Measurements from ENCODE around the gene PITPNC1.
"Not testable (repeated sequence)": the region's sequence is repeated elsewhere in the genome, so short reads cannot be mapped to it uniquely, and the experiment has no call there.

Gene PITPNC1

DNA sequence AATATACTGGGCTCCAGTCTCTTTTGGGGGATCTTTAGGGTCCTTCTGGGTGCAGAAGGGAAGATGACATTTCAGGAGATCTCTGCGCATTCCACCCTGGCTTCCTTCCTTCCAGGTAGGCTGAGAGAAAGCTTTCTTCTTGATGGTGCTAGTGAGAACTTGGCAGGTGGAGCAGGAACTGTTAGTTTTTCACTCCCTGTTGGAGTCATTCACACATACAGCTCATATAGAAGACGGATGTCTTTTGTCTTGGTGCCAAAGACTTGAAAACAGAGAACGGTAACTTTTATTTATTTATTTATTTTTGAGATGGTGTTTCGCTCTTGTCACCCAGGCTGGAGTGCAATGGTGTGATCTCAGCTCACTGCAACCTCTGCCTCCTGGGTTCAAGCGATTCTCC lies 43.9 kb downstream of the PITPNC1 start:
- no peak overlapping the region for H2AFZ ChIP-seq (ENCODE audit: low read length)
- H3K9me2 ChIP-seq (replicated peaks; ENCODE audit: insufficient read depth, low read length), result no peaks in the 10 kb centered on the region
- H3K4me1 ChIP-seq (ENCODE audit: low read length), result no peaks in the 10 kb centered on the region
- H3K27me3 ChIP-seq (replicated peaks; ENCODE audit: insufficient read depth, low read length), result no peaks in the 10 kb centered on the region
- no peaks in the 10 kb centered on the region for H3F3A ChIP-seq (ENCODE audit: insufficient read depth, low read length)
- H4K20me1 ChIP-seq (ENCODE audit: insufficient read depth, low read length), result no peaks in the 10 kb centered on the region
- H3K79me2 ChIP-seq (ENCODE audit: low read length), result peaks cover 11% of the 10 kb centered on the region
- no peak overlapping the region for H3K27ac ChIP-seq (ENCODE audit: low read length)
- H3K4me3 ChIP-seq (ENCODE audit: low read length), result no peak overlapping the region
- no peak for TF ChIP-seq EZH2 (optimal IDR thresholded peaks at IDR 0.05; ENCODE audit: low read depth, low read length)
- no peak for TF ChIP-seq CTCF (IDR thresholded peaks at IDR 0.05; ENCODE audit: low read length)
- TF ChIP-seq EZH2phosphoT487 (IDR thresholded peaks at IDR 0.05; ENCODE audit: low read length), result no peak
- no peak overlapping the region for H3K9ac ChIP-seq (ENCODE audit: low read length)
- no peak for DNase-seq
- H3K4me2 ChIP-seq (ENCODE audit: low read depth, low read length), result no peak overlapping the region
- no peaks in the 10 kb centered on the region for H3K36me3 ChIP-seq (replicated peaks; ENCODE audit: insufficient read depth, low read length)
- H3K9me3 ChIP-seq (replicated peaks; ENCODE audit: insufficient read depth, low read length), result no peaks in the 10 kb centered on the region

DNA sequence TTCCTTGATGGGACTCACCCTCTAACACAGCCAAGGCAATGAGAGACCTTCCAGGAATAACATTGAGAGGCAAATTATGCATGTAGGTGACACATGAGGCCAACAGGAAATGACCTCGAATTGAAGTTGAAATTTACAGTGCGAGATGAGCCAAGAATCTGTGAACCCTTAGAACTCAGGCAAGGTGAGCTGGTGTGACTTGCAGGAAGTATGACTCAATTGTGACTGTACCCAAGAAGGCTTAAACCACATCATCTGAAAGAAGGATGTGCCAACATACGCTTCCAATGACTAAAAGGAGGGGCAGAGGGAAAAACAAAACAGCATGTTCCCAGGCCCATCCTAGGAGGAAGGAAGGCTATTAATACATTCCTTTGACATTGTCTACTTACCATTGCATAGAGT lies 44.8 kb downstream of the PITPNC1 start:
- Histone ChIP-seq H3K27ac (ENCODE audit: low read length) (no peak overlapping the region), H3K36me3 (replicated peaks; ENCODE audit: insufficient read depth, low read length) (no peaks in the 10 kb centered on the region), H2AFZ (ENCODE audit: low read length) (no peak overlapping the region), H3K9ac (ENCODE audit: low read length) (no peak overlapping the region), H3K79me2 (ENCODE audit: low read length) (peaks cover 11% of the 10 kb centered on the region), H3K27me3 (replicated peaks; ENCODE audit: insufficient read depth, low read length) (no peaks in the 10 kb centered on the region), H3K4me2 (ENCODE audit: low read depth, low read length) (no peak overlapping the region), H3K9me2 (replicated peaks; ENCODE audit: insufficient read depth, low read length) (no peaks in the 10 kb centered on the region), H3K9me3 (replicated peaks; ENCODE audit: insufficient read depth, low read length) (no peaks in the 10 kb centered on the region), H3K4me1 (ENCODE audit: low read length) (no peaks in the 10 kb centered on the region), H3F3A (ENCODE audit: insufficient read depth, low read length) (no peaks in the 10 kb centered on the region), H4K20me1 (ENCODE audit: insufficient read depth, low read length) (no peaks in the 10 kb centered on the region), H3K4me3 (ENCODE audit: low read length) (no peak overlapping the region)
- TF ChIP-seq EZH2 (optimal IDR thresholded peaks at IDR 0.05; ENCODE audit: low read depth, low read length) (no peak), CTCF (IDR thresholded peaks at IDR 0.05; ENCODE audit: low read length) (no peak), EZH2phosphoT487 (IDR thresholded peaks at IDR 0.05; ENCODE audit: low read length) (no peak)
- DNase-seq, result no peak

DNA sequence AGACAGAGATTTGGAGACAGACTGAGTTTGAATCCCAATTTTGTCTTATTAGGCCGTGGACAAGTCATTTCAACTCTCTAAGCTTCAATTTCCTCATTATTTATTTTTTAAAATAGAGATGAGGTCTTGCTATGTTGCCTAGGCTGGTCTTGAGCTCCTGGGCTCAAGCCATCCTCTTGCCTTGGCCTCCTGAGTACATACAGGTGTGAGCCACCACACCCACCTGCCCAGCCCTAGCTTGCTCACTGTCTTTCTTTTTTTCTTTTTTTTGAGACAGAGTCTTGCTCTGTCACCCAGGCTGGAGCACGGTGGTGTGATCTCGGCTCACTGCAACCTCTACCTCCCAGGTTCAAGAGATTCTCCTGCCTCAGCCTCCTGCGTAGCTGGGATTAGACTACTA lies 45.2 kb downstream of the PITPNC1 start:
- H4K20me1 ChIP-seq (ENCODE audit: insufficient read depth, low read length); H3K9ac ChIP-seq (ENCODE audit: low read length); H3K4me1 ChIP-seq (ENCODE audit: low read length); H2AFZ ChIP-seq (ENCODE audit: low read length); DNase-seq; H3K4me2 ChIP-seq (ENCODE audit: low read depth, low read length); H3K27me3 ChIP-seq (replicated peaks; ENCODE audit: insufficient read depth, low read length); H3K9me2 ChIP-seq (replicated peaks; ENCODE audit: insufficient read depth, low read length); H3K27ac ChIP-seq (ENCODE audit: low read length); H3K79me2 ChIP-seq (ENCODE audit: low read length); H3K9me3 ChIP-seq (replicated peaks; ENCODE audit: insufficient read depth, low read length); H3K36me3 ChIP-seq (replicated peaks; ENCODE audit: insufficient read depth, low read length); H3F3A ChIP-seq (ENCODE audit: insufficient read depth, low read length); H3K4me3 ChIP-seq (ENCODE audit: low read length): not testable (repeated sequence)

DNA sequence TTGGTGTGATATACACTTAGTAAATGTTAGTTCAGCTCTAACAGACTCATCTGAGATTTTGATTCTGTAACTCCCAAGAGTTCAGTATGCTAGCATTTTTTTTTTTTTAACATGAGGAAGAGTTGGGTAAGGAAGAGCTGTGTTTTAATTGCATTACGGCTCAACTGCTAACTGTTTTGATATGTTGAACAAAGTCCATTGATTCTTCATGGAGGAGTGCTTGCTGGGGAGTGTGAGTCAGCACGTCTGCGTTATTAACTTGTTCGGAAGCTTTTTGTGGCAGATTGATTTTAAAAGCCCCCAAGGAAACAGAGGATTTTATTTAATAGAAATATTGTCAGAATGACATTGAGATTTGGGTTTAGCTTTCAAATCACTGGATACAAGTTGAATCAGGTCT lies 45.8 kb downstream of the PITPNC1 start:
- no peak overlapping the region for H2AFZ ChIP-seq (ENCODE audit: low read length)
- H3F3A ChIP-seq (ENCODE audit: insufficient read depth, low read length), result no peaks in the 10 kb centered on the region
- H3K4me2 ChIP-seq (ENCODE audit: low read depth, low read length), result no peak overlapping the region
- no peak overlapping the region for H3K9ac ChIP-seq (ENCODE audit: low read length)
- no peaks in the 10 kb centered on the region for H3K4me1 ChIP-seq (ENCODE audit: low read length)
- H4K20me1 ChIP-seq (ENCODE audit: insufficient read depth, low read length), result no peaks in the 10 kb centered on the region
- no peak for DNase-seq
- no peak overlapping the region for H3K4me3 ChIP-seq (ENCODE audit: low read length)
- no peaks in the 10 kb centered on the region for H3K36me3 ChIP-seq (replicated peaks; ENCODE audit: insufficient read depth, low read length)
- H3K79me2 ChIP-seq (ENCODE audit: low read length), result peaks cover 8% of the 10 kb centered on the region
- no peaks in the 10 kb centered on the region for H3K9me3 ChIP-seq (replicated peaks; ENCODE audit: insufficient read depth, low read length)
- no peak overlapping the region for H3K27ac ChIP-seq (ENCODE audit: low read length)
- no peaks in the 10 kb centered on the region for H3K27me3 ChIP-seq (replicated peaks; ENCODE audit: insufficient read depth, low read length)
- TF ChIP-seq CTCF (IDR thresholded peaks at IDR 0.05; ENCODE audit: low read length) (no peak), EZH2phosphoT487 (IDR thresholded peaks at IDR 0.05; ENCODE audit: low read length) (no peak), EZH2 (optimal IDR thresholded peaks at IDR 0.05; ENCODE audit: low read depth, low read length) (no peak)
- H3K9me2 ChIP-seq (replicated peaks; ENCODE audit: insufficient read depth, low read length), result no peaks in the 10 kb centered on the region
